HG02571 (cell line): ENCODE results near the gene C1orf52.

Experiments
- ATAC-seq: cut with Tn5 transposase; IDR thresholded peaks from one replicate; pipeline ENCODE4 v1.9.1; 2021; ENCODE audit warnings: mild to moderate bottlenecking, moderate library complexity; ENCODE audit not compliant: unreplicated experiment

The C1orf52 gene

DNA sequence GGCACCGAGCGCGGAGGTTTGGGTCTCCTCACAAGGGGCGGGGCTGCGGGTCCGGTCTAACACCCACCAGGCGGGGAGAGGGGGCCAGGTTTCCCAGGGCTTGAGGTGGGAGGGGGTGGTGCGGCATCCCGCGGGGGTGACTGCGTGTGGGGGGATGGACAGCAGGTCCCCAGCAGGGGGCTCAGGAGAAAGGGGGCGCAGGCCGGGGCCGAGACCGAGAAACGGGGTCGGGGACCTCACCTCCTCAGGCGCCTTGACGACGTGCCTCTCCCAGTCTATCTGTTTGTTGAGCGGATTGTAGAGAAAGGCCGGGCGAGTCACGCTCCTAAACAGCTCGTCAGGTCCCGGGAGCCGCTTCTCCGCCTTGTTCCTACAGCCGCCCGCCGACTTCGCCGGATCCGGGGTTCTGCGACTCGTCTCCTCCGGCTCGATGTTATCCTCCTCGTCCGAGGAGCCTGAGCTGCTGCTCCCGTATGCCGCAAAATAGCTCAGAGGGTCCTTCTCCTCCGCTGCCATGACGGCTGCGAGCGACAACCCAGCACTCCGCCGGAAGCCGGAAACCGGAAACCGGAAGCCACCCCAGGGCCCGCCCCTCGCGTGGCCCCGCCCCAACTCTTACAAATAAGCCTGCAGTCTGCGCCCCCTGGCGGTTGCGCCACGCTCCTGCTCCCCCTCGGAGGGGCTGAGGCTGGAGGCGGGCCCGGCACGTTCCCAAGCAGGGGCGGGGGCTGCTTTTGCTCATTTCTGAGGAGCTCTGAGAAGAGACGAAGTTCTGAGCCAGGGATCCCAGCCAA, at the start of gene C1orf52:
TSS of gene C1orf52 (minus strand) at position 545 of the 794 bp plus-strand sequence. CDS start at position 516, 29 bp downstream.
- peak; percentile 97 for ATAC-seq

DNA sequence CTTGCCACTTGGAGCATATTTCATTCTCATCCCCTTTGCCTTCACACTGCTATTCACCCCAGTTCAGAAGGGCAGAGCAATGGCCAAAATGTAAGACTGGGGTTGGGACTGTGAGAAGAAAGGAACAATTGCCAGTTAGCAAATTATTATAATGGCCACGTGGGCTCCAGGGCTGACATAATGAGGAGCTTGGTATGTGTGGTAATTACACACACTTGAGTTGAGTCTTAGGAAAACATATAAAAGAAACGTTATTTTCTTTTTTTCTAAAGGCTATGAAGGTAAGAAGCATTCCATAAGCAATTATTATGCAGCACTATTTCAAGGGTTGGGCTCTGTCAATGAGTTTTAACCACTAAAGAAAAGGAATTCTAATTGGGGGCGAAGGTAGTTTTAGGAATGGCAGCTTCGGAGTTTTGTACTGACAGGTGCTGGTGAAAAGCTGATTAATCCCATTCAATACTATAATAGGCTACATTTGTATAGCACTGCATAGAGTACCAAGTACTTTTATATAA, 49.4 kb upstream of the C1orf52 start:
- ATAC-seq = no peak

DNA sequence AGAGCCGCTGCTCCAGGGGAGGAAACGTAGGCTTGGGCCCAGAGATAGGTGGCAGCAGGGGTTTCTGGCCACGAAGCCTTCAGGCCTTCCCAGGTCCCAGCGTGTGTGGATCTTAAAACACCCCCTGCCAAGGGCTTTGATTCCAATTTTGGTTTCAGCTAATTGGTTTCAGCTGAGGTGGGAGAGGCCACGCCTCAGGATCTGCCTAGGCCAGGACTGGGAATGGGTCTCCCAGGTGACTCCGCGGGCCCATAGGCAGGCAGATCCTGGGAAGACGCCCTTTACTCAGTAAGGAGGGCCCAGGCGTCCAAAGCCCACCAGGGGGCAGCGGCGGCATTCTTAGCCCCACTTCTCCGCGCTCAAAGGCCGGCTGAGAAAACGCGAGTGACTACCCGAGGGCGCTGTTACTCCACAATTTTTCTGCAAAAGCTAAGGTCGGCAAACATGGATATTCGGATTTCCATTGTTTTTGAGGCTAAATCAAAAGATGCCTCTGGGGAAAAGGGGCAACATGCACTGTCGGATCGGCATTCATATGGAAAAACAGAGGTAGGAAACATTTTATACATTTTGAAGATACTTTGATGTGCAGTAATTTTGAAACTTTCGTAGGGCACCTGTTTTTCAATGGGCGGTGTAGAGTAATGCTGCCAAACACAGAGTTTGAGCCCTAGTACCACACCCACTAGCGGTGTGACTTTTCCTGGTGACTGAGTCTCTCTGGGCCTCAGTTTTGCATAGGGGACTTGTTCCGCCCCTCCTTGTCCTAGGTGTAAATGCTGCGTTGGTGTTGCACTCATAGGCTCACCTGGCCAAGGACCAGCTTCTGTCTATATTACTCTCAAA, 48.7 kb upstream of the C1orf52 start:
- peak; percentile 83 for ATAC-seq

DNA sequence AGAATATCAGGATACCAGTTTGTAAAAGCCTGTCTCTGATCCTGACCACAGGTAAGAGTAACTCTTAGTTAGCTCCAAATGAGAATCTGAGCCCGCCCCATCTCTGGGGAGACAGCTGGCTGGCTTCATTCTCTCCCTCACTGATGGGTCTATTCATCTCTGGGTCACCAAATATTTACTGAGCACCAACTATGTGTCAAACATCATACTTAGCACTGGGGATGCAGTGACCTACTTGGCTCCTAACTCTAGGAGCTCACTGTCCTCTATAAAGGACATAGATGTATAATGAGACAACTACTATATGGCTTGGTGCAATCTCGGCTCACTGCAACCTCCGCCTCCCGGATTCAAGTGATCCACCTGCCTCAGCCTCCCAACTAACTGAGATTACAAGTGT, 46.8 kb upstream of the C1orf52 start:
- ATAC-seq = no peak

DNA sequence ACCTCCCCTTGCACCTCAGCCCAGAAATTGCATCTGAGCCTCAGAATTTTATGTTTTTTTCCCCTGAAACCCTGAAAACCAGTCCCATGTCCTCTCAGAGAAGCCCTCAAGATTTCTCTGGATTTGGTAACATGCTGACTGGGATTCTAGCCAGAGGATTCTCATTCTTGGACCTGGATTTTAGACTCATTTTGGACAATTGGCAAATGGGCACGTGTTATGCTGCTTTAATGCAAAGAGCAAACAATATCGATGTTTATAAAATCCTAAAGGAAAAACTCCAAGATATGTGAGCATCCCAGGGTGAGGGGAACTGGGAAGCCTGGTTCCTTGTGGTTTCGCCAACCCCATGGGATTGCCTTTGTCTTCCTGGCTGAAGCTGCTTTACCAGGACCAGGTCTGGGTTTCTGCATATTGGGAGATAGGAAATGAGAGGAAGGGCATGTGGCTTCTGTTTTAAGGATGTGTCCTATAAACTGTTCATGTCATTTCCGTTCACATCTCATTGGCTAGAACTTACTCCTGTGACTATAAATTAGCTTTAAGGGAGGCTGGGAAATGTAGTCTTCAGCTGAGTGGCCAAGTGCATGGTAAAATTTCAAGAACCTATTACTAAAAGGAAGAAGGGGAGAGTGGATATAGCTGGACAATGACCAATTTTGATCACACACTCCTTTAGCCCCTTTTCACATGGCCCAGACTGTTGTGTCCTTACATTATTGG, 44.1 kb upstream of the C1orf52 start:
- no peak for ATAC-seq

DNA sequence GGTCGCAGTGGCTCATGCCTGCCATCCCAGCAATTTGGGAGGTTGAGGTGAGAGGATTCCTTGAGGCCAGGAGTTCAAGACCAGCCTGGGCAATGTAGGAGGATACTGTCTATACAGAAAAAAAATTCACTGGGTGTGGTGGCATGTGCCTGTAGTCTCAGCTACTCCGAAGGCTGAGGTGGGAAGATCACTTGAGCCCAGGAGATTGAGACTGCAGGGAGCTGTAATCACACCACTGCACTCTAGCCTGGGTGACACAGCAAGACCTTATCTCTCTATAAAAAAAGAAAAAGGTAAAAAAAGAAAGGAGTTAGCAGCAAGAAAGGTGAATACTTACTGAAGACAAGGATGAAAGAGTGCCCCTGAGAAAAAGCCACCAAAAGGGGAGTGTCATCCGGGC, 40.7 kb upstream of the C1orf52 start:
- ATAC-seq = no peak

DNA sequence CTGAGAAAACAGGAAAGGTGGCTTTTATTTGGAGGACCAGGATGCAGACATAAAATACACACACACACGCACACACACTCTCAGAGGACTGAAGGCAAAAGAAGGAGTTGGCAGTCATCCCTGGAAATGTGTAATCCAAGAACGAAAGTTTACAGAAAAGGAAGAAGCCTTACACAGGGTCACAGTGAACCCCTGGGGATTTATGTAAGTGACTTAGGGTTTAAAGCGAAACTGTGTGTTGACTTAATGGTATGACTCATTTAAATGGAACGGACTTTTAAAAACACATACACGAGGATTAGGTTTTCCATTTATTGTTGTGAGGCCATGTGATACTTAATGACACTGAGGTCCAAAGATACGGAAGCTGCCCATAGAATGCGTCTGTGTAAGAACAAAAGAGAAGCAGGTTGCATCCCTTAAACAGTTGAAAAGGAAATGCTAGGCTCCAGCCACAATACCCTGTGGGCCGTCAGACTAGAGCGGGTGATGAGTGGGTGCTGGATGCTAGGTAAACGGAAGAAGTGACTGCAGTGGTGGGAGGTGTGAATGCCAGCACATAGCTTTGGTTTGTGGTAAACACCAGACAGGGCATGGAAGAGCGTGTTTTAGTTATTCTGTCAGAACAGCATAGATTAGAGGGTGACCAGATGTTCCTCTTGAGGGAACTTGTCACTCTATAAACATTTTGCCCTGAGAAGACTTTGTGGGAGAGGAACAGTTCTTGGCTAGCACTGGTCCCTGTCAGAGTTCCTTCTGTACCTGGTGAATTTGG, 38.6 kb upstream of the C1orf52 start:
- peak; percentile 91 for ATAC-seq

DNA sequence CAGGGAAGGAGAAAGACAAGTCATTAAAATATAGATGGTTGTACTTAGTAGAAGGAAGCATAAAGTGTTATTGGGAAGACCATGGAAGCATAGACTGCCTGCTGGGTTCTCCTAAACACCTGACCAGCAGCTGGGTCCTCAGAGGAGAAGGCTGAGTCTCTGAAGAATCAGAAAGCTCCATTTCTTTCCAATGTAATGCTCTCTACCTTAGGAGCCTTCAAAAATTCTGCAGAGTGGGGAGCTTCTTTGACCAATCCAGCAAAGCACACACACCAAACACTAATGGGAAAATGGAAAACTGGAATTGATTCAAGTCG, 38.0 kb upstream of the C1orf52 start:
- ATAC-seq = no peak

DNA sequence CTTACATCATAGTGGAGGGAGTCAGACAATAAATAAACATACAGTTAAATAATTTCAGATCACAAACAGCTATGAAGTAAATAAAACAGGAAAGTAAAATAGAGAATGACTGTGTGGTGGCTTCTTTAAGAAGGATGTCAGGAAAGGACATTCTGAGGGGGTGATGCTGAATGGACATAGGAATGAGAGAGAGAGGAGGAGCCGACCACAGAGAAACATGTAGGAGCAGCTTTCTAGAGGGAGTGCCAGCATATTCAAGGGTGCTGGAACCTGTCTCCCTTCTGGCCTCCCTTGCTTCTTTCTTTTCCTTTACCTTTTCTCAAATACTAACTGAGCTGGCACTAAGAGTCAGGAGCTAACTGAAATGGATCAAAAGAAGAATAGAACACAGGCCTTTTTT, 37.5 kb upstream of the C1orf52 start:
- no peak for ATAC-seq

DNA sequence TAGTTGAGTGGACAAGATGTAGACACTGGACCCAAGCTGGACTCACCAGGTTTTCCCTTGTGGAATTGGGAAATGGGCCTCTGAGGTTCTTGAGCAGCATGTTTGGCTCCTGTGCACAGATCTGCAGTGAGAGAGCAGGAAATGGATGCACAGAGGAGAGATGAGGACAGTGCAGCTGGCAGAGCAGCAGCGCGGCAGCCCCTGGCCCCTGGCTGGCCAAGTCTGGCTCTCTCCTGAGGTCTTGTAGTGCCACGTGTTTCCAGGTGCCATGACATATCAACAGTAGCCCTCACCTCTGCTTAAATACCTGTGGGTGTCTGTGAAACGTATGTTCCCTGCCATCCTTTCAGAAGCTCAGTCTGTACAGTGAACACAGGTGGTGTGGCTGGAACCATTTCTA, 36.2 kb upstream of the C1orf52 start:
- ATAC-seq = no peak

DNA sequence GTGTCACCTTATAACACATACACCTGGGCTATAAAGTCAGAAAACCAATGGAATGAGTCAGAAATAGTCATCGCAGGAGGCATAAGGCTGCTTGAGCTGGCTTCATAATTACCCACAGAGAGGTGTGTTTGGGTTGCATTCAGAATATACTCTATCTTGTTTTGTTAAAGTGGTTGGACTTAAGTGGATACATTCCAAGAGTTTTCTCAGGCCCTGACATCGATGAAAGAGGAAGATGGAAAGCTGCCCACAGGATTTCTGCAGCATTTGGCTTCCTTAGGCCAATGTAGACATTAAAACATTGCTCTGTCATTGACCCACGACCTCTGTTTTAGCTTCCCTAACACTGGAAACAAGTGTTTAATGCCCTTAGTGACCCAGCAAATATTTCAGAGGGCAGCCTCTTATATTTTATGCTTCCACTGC, 35.6 kb upstream of the C1orf52 start:
- no peak for ATAC-seq

DNA sequence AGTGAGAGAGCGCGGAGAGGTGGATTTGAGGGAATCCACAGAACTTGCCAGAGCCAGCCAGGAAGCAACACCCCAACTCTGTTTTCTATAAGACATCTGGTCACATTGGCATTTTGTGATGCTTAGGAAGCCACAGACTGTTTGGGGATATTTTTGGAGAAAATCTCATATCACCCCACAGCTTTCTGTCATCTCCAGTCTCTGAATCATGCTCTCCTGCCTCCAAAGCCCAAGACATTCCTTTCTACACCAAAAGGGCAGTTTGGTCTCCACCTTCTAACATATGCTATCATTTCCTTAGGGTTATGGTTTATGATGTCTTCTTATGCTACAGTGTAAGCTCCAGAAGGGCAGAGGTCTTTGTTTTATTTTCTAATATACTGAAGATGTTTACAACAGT, 31.4 kb upstream of the C1orf52 start:
- no peak for ATAC-seq

DNA sequence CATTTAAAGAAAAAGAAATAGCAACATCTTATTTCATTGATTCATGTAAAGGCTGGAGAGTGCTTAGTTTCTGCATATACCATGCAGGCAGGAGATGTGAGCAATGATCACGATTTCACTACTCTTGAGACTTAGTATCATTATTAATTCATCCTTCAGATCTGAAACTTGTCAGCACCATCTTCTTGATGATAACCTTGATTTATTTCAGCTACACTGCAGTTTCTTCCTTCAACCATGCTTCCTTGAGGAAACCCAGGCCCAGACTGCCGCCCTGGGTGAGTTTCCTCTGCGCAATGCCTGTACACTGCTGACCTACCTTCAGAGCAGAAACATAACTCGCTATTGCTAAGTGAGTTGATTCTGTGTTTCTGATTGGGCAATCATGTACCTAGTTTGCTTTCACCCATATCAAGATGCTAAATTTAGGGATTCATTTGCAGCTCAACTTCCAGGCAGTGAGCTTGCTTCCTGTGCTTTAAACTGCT, 30.4 kb upstream of the C1orf52 start:
- no peak for ATAC-seq

DNA sequence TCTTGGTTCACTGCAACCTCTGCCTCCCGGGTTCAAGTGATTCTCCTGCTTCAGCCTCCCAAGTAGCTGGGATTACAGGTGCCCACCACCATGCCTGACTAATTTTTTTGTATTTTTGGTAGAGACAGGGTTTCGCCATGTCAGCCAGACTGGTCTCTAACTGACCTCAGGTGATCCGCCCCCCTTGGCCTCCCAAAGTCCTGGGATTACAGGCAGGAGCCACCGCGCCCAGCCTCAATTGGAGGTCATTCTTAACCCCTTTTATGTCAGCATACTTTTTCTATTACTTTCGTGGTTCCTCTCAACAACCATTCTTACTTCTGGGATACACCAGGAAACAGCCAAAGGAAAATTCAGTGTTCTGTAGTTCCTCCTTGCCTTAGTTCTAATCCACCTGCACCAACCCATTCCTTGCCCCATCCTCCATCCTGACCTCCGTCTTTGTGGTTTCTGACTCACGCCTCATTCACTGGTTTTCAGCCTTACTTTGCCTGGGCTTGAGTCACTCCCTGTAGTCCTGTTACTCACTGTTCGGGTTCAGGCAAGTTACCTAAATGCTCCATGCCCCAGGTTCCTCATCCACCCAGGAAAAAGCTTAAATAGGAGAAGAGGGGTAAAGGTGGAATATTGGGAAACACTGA, 29.9 kb upstream of the C1orf52 start:
- no peak for ATAC-seq

DNA sequence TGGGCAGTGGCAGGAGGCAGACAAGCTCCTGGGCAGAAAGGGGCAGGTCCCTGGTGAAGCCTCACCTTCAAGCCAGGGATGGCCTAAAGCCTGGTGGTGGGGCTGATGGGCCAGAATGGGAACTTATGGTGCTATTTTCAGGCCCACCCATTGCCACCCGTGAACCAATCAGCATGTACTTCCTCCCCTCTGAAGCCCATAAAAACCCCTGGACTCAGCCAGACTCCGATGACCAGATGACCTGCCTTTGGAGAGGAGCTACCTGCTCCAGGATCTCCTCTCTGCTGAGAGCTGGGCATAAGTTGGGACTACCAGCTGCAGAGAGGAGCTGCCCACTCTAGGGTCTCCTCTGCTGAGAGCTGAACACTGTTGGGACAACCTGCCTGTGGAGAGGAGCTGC, 24.7 kb upstream of the C1orf52 start:
- no peak for ATAC-seq

DNA sequence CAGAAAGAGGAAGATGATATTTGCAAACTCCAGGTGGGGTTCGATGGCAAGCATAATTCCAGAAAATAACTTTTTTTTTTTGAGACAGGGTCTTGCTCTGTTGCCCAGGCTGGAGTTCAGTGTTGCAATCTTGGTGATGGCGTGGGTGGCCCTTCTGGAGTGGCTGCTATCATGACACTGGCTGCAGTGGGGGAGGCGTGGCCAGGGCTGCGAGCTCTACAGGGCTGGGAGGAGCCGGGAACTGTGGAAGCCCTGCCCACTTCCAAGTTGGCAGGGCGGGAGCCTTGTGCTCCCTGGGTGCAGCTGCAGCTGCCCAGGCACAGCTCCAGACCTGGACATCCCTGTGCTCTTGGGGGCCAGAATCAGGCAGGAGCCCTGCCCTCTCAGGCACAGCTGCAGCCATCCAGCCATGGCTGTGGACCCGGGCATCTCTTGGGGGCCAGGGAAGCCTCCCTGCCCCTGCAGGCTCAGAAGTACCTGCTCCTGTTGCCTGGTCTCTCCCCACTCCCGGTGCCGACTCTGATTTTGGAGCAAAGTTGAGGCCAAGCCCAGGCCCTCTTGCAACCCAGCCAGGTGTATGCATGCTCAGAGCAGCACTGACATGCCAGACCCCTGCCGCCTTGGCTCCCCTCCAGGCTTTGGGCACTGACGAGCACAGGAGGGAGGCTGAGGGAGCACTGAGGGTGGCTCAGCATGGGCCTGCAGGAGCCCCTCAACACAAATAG, 24.2 kb upstream of the C1orf52 start:
- no peak for ATAC-seq

DNA sequence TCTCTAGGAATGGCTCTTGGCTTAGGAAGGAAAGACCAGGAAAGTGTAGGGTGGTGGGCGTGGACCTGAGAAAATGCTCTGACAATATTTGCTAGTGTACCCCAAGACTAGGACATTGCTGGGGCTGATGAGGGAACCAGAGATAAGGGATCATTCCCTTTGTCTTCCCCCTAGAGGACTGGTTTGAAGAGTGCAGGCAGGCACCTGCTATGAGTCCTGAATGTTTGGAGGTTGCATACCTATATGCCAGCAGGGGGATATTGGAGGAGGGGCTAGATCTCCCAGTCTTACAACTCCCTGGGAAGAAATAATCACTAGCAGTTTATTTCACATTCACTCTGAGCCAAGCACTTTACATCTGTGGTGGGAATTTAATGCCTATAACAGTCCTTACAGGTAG, 23.0 kb upstream of the C1orf52 start:
- ATAC-seq = no peak

DNA sequence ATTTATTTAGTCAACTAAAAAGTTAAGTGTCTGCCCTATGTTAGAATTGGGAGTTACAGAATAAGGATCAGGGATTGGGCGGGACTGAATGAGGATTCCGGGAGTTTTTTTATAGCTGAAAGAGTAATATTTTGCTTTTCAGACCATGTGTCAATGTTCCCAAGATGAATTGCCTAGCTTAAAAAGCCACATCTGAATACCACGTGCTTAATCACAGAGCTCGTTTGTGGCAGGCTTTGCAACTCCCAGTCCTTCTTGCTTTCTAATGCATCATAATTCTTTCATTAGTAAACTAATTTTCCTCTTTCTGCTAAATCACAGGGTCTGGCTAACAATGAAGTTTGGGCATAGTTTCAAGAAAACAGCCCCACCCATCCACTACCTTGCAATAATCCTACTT, 21.2 kb upstream of the C1orf52 start:
- ATAC-seq = no peak

DNA sequence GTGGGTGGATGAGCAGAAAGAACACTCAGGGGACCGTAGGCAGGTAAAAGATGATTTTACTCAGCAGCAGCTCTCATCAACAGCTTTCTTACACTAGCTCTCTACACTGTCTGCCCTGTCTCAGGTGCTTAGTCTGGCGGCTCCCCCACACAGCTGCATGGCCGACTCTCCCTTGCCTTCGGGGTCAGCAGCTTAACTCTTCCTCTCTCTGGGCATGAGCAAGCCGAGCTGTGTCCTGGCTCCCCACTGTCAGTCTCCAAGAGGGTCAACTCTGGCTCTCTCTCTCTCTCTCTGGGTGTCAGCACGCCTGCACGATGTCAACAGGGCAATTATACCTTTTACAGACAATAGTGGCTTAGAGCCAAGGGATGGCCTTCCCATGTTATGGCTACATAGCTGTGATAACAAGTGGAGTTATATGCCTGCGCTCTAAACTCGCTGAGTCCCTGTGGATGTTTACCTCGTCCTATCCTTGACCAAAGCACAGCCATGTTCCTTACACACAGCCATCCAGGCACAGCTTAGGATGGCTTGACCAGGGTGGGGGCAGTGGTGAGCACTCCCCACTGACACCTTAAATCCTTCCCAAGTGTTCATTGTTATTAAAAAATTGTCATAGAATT, 20.1 kb upstream of the C1orf52 start:
- no peak for ATAC-seq
